Measurements from ENCODE around the gene TOMM40L. TPM values are rescaled to one million over a fixed set of nuclear protein-coding genes. Genes with fewer than 3 reads are reported as not detected.
"Not testable (repeated sequence)": the region's sequence is repeated elsewhere in the genome, so short reads cannot be mapped to it uniquely, and the experiment has no call there.

The TOMM40L gene
- total RNA-seq, 1 experiment from 2014 or later, result 9.2 TPM

DNA sequence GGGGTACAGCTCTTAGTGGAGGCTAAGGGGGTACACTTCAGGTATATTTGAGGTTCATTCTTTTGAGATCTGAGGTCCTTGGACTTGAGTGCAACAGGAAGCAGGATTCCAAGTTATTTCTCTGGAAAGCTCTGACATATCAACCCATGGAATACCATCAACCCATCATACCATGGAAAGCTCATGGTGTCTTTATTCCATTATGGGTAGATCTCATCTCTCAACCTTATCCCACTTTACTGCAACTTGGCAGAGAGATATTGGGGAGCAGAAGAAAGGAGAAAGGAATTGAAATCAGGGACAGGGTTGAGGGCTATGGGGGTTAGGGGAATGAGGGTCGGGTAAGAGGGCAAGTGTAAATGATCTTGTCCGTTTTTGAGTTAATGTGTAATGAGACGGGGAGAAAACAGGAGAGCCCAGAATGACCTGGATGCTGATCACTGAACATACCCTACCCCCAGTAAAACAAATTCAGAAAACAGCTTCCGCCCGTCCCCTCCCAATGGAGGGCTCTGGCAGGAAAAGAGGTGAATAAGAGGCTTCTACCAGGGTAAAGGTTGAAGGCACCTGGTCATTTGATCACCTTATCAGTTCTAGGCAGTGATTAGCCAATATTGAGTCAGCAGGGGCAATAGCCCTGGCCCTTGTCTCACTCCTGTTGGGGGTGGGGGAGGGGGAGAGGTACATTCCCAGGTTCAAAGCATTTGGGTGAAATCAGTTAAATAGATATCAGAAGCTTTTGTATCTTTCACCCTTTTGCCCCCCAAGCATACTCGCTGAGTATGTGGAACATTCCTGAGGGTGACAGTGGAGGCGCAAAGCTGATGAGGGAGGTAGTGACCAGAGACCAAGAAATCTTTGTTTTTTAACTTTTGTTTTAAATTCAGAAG is 1.8 kb upstream of the TOMM40L start:
- no TSS peak for BruUV-seq (replicated peaks)
- DNase-seq (ENCODE audit: low read depth, low spot score) (no peak), ATAC-seq (no peak)
- intact Hi-C loops (cut with micrococcal nuclease; ENCODE audit: unreplicated experiment) (no loop called here), in situ Hi-C loops (cut with HindIII; ENCODE audit: low pct_unique_long_range_greater_than_20kb, low sequenced_read_pairs) (loop anchor here (25.0 kb wide), 1 partner anchor 163 kb away; no protein-coding TSS in a partner anchor)
- no peak overlapping the region for H3K27ac ChIP-seq (ENCODE audit: low read length)
- peaks cover 19% of the 10 kb centered on the region for H3K4me1 ChIP-seq (ENCODE audit: control insufficient read depth, insufficient read depth, low read length)
- peaks cover 2% of the 10 kb centered on the region; the same call in 1 of the 2 replicates for H3K36me3 ChIP-seq (ENCODE audit: control insufficient read depth, insufficient read depth, low read length)
- CTCF ChIA-PET, result no interaction called here
- H3K9me3 ChIP-seq (ENCODE audit: control insufficient read depth, insufficient read depth, low read depth, low read length), result no peaks in the 10 kb centered on the region
- TF ChIP-seq POLR2AphosphoS5 (IDR thresholded peaks at IDR 0.05; ENCODE audit: low read depth, low read length), result no peak
- TF ChIP-seq TCF7L2 (IDR thresholded peaks at IDR 0.05; ENCODE audit: low read depth, low read length), result no peak
- TF ChIP-seq SIN3A (IDR thresholded peaks at IDR 0.05; ENCODE audit: borderline replicate concordance, insufficient read depth, low read depth, low read length), result no peak
- no peak for TF ChIP-seq REST (IDR thresholded peaks at IDR 0.05; ENCODE audit: insufficient read depth in 1 of 2, low read depth in 2 of 2, low read length in 1 of 2)
- TF ChIP-seq, protein P1, sequence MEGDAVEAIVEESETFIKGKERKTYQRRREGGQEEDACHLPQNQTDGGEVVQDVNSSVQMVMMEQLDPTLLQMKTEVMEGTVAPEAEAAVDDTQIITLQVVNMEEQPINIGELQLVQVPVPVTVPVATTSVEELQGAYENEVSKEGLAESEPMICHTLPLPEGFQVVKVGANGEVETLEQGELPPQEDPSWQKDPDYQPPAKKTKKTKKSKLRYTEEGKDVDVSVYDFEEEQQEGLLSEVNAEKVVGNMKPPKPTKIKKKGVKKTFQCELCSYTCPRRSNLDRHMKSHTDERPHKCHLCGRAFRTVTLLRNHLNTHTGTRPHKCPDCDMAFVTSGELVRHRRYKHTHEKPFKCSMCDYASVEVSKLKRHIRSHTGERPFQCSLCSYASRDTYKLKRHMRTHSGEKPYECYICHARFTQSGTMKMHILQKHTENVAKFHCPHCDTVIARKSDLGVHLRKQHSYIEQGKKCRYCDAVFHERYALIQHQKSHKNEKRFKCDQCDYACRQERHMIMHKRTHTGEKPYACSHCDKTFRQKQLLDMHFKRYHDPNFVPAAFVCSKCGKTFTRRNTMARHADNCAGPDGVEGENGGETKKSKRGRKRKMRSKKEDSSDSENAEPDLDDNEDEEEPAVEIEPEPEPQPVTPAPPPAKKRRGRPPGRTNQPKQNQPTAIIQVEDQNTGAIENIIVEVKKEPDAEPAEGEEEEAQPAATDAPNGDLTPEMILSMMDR (IDR thresholded peaks at IDR 0.05), result no peak
- H3K27me3 ChIP-seq (ENCODE audit: control insufficient read depth, insufficient read depth, low read length), result no peaks in the 10 kb centered on the region
- POLR2A ChIA-PET, result interaction anchor here (1.6 kb wide), 1 partner anchor 22 kb away, joined by 11 read pairs; the partner anchor contains the start of gene NDUFS2
- H3K4me3 ChIP-seq (ENCODE audit: low read depth in 2 of 2, low read length in 2 of 2), result no peak overlapping the region

- not testable (repeated sequence) for H3K27ac ChIP-seq (ENCODE audit: low read length); BruUV-seq (replicated peaks); H3K4me3 ChIP-seq (ENCODE audit: low read depth in 2 of 2, low read length in 2 of 2); H3K36me3 ChIP-seq (ENCODE audit: control insufficient read depth, insufficient read depth, low read length); H3K9me3 ChIP-seq (ENCODE audit: control insufficient read depth, insufficient read depth, low read depth, low read length); DNase-seq (ENCODE audit: low read depth, low spot score); H3K27me3 ChIP-seq (ENCODE audit: control insufficient read depth, insufficient read depth, low read length); ATAC-seq
- CTCF ChIA-PET, result interaction anchor here (1.5 kb wide), 1 partner anchor 157 kb away, joined by 13 read pairs; no protein-coding TSS in a partner anchor
- H3K4me1 ChIP-seq (ENCODE audit: control insufficient read depth, insufficient read depth, low read length), result peaks cover 19% of the 10 kb centered on the region
- in situ Hi-C loops (cut with HindIII; ENCODE audit: low pct_unique_long_range_greater_than_20kb, low sequenced_read_pairs), result loop anchor here (25.0 kb wide), 1 partner anchor 163 kb away; no protein-coding TSS in a partner anchor
- intact Hi-C loops (cut with micrococcal nuclease; ENCODE audit: unreplicated experiment), result loop anchor here (5.0 kb wide), 2 partner anchors 68 to 148 kb away; no protein-coding TSS in a partner anchor
- POLR2A ChIA-PET, result interaction anchor here (1.6 kb wide), 1 partner anchor 22 kb away, joined by 11 read pairs; the partner anchor contains the start of gene NDUFS2
These were observed 1.2 kb upstream of the TOMM40L start for GRCh38 chr1:161224695-161225087.

Measured in Panc1 (cell line).